Stimulated activated CD8-positive, alpha-beta memory T cell treated with anti-CD3 and anti-CD28 coated beads, Interleukin-4, amount 100 ng/mL, for 48 hours (primary cell): ENCODE measurements around the gene PBX3.

Source experiments
- DNase-seq: peaks from one replicate; pipeline ENCODE4 v3.0.0-alpha.2; 2020

PBX3 gene

GRCh38 chr9:125747053-125747764 lies at the start of gene PBX3:
TSS of gene PBX3 (plus strand) at chr9:125747373.
- peak; percentile 51 for DNase-seq

GRCh38 chr9:125699870-125700269 lies 47.3 kb upstream of the PBX3 start:
- no peak for DNase-seq

- peak; percentile 53 for DNase-seq
Measured at GRCh38 chr9:125700791-125701190, 46.4 kb upstream of the PBX3 start.

- DNase-seq, result no peak
Measured at GRCh38 chr9:125701351-125701750, 45.8 kb upstream of the PBX3 start.

GRCh38 chr9:125703662-125704061 lies 43.5 kb upstream of the PBX3 start:
- DNase-seq, result no peak

GRCh38 chr9:125705893-125706292 lies 41.3 kb upstream of the PBX3 start:
- DNase-seq, result no peak

GRCh38 chr9:125706651-125707471 lies 40.3 kb upstream of the PBX3 start, which contains the start of gene MAPKAP1:
TSS of gene MAPKAP1 (minus strand) at chr9:125707208. CDS start at chr9:125672574, 34,634 bp downstream.
- peak; percentile 97 for DNase-seq

GRCh38 chr9:125707472-125707804 lies 39.7 kb upstream of the PBX3 start:
- DNase-seq, result no peak

- no peak for DNase-seq
Measured at GRCh38 chr9:125726456-125727132, 20.6 kb upstream of the PBX3 start.

GRCh38 chr9:125730168-125730567 lies 17.0 kb upstream of the PBX3 start:
- no peak for DNase-seq

- DNase-seq, result no peak
Measured at GRCh38 chr9:125732562-125732961, 14.6 kb upstream of the PBX3 start.

GRCh38 chr9:125739436-125739835 lies 7.7 kb upstream of the PBX3 start:
- DNase-seq, result no peak

- no peak for DNase-seq
Measured at GRCh38 chr9:125742657-125743056, 4.5 kb upstream of the PBX3 start.

GRCh38 chr9:125743682-125744428 lies 3.3 kb upstream of the PBX3 start:
- no peak for DNase-seq

GRCh38 chr9:125744616-125745015 lies 2.6 kb upstream of the PBX3 start:
- DNase-seq, result no peak

GRCh38 chr9:125745018-125745417 lies 2.2 kb upstream of the PBX3 start:
- no peak for DNase-seq

- DNase-seq, result no peak
Measured at GRCh38 chr9:125745682-125746016, 1.5 kb upstream of the PBX3 start.

GRCh38 chr9:125746017-125746773 lies 978 bp upstream of the PBX3 start:
- peak; percentile 94 for DNase-seq

- DNase-seq, result no peak
Measured at GRCh38 chr9:125746774-125747052, 460 bp upstream of the PBX3 start.

- peak; percentile 38 for DNase-seq
Measured at GRCh38 chr9:125747765-125748445, 732 bp downstream of the PBX3 start.

GRCh38 chr9:125748446-125749099 lies 1.4 kb downstream of the PBX3 start:
- DNase-seq, result peak; percentile 28
